NB4 (cell line): ENCODE measurements around the gene WFS1.

Source experiments
- CTCF ChIP-seq: IDR thresholded peaks from one replicate; pipeline ENCODE4 v1.5.1; 2012; ENCODE audit warnings: low read depth, low read length
- POLR2A ChIP-seq: IDR thresholded peaks from 2 replicates; pipeline ENCODE4 v1.6.1; 2011; ENCODE audit warnings: mild to moderate bottlenecking; ENCODE audit not compliant: insufficient read length; ENCODE audit errors: extremely low read depth

- no peak for TF ChIP-seq CTCF
- TF ChIP-seq POLR2A, result no peak
Measured at GRCh38 chr4:6280365-6280996, 10.8 kb downstream of the WFS1 start.
